ENCODE data around the gene FAM9A.

DNA sequence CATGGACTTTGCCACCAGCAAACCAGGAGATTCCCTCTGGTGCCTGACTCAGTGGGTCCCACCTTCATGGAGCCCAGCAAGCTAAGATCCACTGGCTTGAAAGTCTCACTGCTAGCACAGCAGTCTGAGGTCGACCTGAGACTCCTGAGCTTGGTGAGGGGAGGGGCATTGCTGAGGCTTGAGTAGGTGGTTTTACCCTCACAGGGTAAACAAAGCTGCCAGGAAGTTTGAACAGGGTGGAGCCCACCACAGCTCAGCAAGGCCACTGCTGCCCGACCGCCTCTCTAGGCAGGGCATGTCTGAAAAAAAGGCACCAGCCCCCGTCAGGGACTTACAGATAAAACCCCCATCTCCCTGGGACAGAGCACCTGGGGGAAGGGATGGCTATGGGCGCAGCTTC lies 28.1 kb downstream of the FAM9A start:
- TF ChIP-seq POLR2A (IDR thresholded peaks at IDR 0.05; ENCODE audit: low read length) (no peak), GATA1 (IDR thresholded peaks at IDR 0.05; ENCODE audit: low read depth, low read length) (no peak)
